Fibroblast of the aortic adventitia (primary cell): ENCODE measurements around the gene LTBR. TPM values are rescaled to one million over a fixed set of nuclear protein-coding genes. Genes with fewer than 3 reads are reported as not detected.

Experiments used
- DNase-seq: peaks from one replicate; pipeline ENCODE4 v3.0.0-alpha.2; 2010; ENCODE audit warnings: low read depth
- H3K4me3 ChIP-seq: 2 replicates; pipeline ENCODE4 v1.5.1; 2011; ENCODE audit warnings: low read depth, mild to moderate bottlenecking, control low read depth, low read length, moderate library complexity
- total RNA-seq: library from RNA; depleted of rRNA; stranded (reverse); fragments of >200 nt; gene quantifications from 2 replicates; pipeline ENCODE4 v1.2.3, GENCODE V29; 2012; ENCODE audit warnings: low replicate concordance
- TF ChIP-seq, protein P1 (sequence below): IDR thresholded peaks from 2 replicates; pipeline ENCODE4 v1.5.1; 2011; ENCODE audit warnings: mild to moderate bottlenecking, low read length, control low read depth, inconsistent platforms; ENCODE audit not compliant: insufficient read depth

Gene LTBR
- total RNA-seq, 1 donor: 93.7 TPM

DNA sequence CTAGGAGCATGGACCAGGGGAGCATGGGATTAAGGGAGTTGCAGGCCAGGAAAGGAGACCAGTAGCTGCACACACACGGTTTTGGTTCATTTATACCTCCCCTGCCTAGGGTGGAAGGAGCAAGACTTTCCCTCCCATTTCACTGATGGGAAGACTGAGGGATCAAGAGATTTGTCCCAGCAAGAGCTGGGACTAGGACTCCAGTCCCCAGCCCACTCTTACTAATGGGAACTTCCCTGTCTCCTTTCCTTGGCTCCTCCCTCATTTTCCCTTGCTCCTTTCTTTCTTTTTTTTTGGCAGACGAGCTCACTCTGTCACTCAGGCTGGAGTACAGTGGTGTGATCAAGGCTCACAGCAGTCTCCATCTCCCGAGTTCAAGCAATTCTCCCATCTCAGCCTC lies 21.6 kb upstream of the LTBR start:
- TF ChIP-seq, protein P1, sequence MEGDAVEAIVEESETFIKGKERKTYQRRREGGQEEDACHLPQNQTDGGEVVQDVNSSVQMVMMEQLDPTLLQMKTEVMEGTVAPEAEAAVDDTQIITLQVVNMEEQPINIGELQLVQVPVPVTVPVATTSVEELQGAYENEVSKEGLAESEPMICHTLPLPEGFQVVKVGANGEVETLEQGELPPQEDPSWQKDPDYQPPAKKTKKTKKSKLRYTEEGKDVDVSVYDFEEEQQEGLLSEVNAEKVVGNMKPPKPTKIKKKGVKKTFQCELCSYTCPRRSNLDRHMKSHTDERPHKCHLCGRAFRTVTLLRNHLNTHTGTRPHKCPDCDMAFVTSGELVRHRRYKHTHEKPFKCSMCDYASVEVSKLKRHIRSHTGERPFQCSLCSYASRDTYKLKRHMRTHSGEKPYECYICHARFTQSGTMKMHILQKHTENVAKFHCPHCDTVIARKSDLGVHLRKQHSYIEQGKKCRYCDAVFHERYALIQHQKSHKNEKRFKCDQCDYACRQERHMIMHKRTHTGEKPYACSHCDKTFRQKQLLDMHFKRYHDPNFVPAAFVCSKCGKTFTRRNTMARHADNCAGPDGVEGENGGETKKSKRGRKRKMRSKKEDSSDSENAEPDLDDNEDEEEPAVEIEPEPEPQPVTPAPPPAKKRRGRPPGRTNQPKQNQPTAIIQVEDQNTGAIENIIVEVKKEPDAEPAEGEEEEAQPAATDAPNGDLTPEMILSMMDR: no peak
- no peak for DNase-seq
- H3K4me3 ChIP-seq: no peak overlapping the region

DNA sequence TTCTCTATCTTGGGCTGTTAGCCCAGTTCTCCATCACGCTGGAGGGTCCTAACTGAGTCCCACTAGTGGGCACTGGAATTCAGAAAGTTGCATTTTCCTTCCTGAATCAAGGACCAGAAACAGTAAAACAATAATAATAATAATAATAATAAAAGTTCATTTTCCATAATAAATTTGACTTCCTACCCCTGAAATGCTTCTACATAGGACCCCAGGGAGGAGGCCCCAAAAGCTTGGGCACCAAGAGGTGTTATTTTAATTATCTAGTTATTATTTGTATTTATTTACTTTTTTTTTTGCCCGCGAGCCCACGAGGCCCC lies 21.0 kb upstream of the LTBR start:
- TF ChIP-seq, protein P1: no peak
- DNase-seq: no peak
- H3K4me3 ChIP-seq: no peak overlapping the region

DNA sequence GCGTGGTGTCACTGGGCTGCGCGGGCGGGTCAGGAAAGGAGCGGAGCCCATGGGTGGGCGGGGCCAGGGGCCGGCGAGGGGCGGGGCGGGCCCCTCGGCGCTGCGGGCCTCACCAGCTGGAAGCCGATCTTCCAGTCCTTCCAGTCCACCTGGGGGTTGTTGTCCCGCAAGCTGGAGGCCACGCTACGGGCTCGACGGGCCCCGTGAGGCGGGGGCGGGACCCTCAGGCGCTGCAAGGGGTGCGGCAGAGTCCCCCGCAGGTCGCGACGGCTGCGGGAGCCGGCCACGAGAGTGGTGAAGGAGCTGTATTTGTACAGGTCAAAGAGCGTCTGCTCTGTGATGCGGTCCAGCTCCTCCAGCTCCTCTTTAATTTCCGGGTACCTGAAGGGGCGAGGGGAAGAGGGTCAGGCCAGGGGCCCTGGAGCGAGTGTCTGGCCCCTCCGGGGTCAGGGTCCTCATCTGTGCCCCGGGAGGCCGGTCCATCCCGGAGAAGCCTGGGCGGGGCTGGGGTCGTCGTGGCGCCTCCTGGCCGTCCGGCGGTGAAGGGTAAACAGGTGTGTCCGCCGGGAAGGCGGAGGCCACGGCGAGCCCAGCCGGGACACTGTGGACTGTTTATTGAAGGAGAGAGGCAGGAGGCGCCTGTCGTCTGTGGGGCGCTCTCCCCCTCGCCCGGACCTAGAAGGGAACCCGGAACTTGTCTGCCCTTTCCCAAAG lies 20.5 kb upstream of the LTBR start:
- DNase-seq: no peak
- TF ChIP-seq, protein P1: no peak
- peak overlapping the region; percentile 63 for H3K4me3 ChIP-seq

DNA sequence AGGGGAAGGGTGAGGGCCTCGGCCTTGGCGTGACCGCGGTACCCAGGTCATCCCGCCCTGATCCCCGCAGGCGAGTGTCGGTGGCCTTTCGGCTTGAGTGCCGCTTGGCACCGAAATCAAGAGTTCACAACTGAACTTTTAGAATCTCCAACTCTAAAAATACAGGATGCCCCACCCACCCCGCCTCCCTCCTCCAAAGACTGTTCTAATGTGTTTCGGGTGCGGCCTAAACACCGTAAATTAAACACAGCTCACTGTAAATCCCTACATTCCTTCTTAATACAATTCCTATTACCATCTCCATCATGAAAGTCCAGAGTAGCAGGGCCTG lies 20.0 kb upstream of the LTBR start:
- TF ChIP-seq, protein P1: no peak
- H3K4me3 ChIP-seq: peak overlapping the region; percentile 18
- DNase-seq: no peak

DNA sequence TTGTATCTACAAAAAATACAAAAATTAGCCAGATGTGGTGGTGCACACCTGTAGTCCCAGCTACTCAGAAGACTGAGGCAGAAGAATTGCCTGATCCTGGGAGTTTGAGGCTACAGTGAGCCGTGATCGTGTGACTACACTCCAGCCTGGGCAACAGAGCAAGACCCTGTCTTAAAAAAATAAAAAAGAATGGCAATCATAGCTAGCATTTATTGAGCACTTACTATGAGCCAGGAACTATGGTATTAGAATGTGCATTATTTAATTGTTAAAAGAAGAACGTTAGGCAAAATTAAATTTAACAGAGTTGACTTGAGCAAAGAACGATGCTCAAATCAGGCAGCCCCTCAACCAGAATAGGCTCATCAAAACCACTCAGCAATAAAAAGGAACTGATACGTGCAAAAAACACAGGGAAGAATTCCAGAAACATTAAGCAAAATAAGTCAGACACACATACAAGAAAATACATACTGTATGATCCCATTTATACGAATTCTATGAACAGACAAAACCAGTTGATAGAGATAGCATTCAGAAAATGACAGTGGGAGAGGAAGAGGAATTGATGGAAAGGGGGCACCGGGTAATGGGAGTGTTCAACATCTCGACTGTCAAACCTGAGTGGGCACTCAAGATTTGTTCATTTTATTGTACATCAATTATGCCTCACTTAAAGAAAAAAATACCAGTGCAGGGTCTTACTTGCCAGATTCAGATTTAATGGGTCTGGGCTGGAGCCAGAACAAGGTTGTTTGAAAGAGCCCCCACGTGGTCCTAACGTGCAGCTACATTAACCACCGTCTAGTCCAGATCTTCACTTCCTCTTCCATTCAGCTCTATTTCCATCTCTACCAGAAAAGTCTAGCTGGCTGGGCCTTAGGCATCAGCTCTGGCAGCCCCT lies 16.6 kb upstream of the LTBR start:
- no peak overlapping the region for H3K4me3 ChIP-seq
- TF ChIP-seq, protein P1: peak; percentile 24
- peak; percentile 52 for DNase-seq

DNA sequence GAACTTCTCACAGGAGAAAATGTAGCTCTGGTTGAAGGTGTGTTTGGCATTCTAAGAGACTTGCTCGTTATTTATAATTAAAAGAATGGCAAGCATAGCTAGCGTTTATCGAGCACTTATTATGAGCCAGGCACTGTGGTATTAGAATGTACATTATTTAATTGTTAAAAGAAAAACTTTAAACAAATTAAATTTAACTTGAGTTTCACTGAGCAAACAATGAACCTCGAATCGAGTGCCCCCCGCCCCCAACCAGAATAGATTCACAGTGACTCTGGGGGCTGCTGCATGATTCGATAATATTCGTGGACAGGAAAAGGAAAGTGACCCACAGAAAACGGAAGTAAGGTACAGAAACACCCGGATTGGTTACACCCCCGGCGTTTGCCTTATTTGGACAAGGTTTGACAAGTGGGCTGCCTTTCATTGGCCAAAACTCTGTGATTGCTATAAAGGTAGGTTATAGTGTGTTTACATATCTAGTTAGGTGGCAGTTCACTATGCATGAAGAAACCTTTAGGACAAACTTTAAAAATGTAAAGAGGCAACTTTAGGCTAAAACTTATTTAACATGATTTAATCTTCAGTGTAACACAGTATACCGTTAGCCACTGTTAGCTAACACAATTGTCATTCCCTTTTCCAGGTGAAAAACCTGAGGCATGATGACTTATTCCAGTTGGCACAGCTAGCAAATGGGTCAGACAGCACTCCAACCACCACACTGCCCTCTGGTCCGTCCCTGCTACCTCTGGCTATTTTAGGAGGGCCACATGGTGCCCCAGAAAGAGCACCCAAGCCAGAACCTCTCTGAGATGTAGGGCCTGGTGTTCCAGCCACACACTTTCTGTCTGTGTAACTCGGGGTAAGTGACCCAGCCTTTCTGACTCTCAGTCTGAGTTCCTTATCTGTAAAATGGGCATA lies 15.7 kb upstream of the LTBR start:
- no peak for DNase-seq
- no peak overlapping the region for H3K4me3 ChIP-seq
- TF ChIP-seq, protein P1: no peak
